Measurements from ENCODE around the gene HNRNPLL.
A peak's percentile ranks its signal among the peaks of the same experiment; 100 is the strongest.
"Not testable (repeated sequence)": the region's sequence is repeated elsewhere in the genome, so short reads cannot be mapped to it uniquely, and the experiment has no call there.

HNRNPLL gene

GRCh38 chr2:38619458-38620164, 16.9 kb upstream of the HNRNPLL start:
- DNase-seq (ENCODE audit: low spot score) = no peak

GRCh38 chr2:38617301-38617700, 14.6 kb upstream of the HNRNPLL start:
- no peak for DNase-seq (ENCODE audit: low spot score)

GRCh38 chr2:38615237-38615636, 12.5 kb upstream of the HNRNPLL start:
- DNase-seq (ENCODE audit: low spot score) = no peak

GRCh38 chr2:38613849-38614213, 11.1 kb upstream of the HNRNPLL start:
- no peak for DNase-seq (ENCODE audit: low spot score)

GRCh38 chr2:38613126-38613848, 10.6 kb upstream of the HNRNPLL start:
- no peak for DNase-seq (ENCODE audit: low spot score)

- DNase-seq (ENCODE audit: low spot score) = no peak
These were observed 8.4 kb upstream of the HNRNPLL start for GRCh38 chr2:38610851-38611801.

- not testable (repeated sequence) for DNase-seq (ENCODE audit: low spot score)
These were observed 6.5 kb upstream of the HNRNPLL start for GRCh38 chr2:38609246-38609645.

- no peak for DNase-seq (ENCODE audit: low spot score)
These were observed 6.0 kb upstream of the HNRNPLL start for GRCh38 chr2:38608755-38609154.

GRCh38 chr2:38605298-38605830, 2.6 kb upstream of the HNRNPLL start:
- no peak for DNase-seq (ENCODE audit: low spot score)

- DNase-seq (ENCODE audit: low spot score) = peak; percentile 72
These were observed 918 bp upstream of the HNRNPLL start for GRCh38 chr2:38603402-38604290.

- peak; percentile 39 for DNase-seq (ENCODE audit: low spot score)
These were observed 494 bp downstream of the HNRNPLL start for GRCh38 chr2:38602136-38602731.

- DNase-seq (ENCODE audit: low spot score) = no peak
These were observed 1.1 kb downstream of the HNRNPLL start for GRCh38 chr2:38601463-38602135.

- DNase-seq (ENCODE audit: low spot score) = no peak
These were observed 1.7 kb downstream of the HNRNPLL start for GRCh38 chr2:38600921-38601455.

GRCh38 chr2:38600242-38600891, 2.4 kb downstream of the HNRNPLL start:
- no peak for DNase-seq (ENCODE audit: low spot score)

GRCh38 chr2:38599706-38600105, 3.0 kb downstream of the HNRNPLL start:
- no peak for DNase-seq (ENCODE audit: low spot score)

- no peak for DNase-seq (ENCODE audit: low spot score)
These were observed 3.8 kb downstream of the HNRNPLL start for GRCh38 chr2:38598991-38599295.

- DNase-seq (ENCODE audit: low spot score) = no peak
These were observed 4.3 kb downstream of the HNRNPLL start for GRCh38 chr2:38598200-38598990.

- DNase-seq (ENCODE audit: low spot score) = no peak
These were observed 5.6 kb downstream of the HNRNPLL start for GRCh38 chr2:38597115-38597514.

GRCh38 chr2:38596229-38596628, 6.5 kb downstream of the HNRNPLL start:
- no peak for DNase-seq (ENCODE audit: low spot score)

Measured in germinal center (tissue), 1 donor.